ENCODE data around the gene PDZD2. TPM values are rescaled to one million over a fixed set of nuclear protein-coding genes. Genes with fewer than 3 reads are reported as not detected.

PDZD2 gene
- total RNA-seq, 1 donor from 2014 or later: 21.5 TPM

GRCh38 chr5:31807789-31808540 lies 169.0 kb downstream of the PDZD2 start:
- H3K4me1 Mint-ChIP-seq: peaks cover 7% of the 10 kb centered on the region
- no peak overlapping the region for H3K27ac Mint-ChIP-seq
- DNase-seq (ENCODE audit: low spot score in 2 of 2, unreplicated experiment in 2 of 2): no peak
- TF ChIP-seq CTCF (IDR thresholded peaks at IDR 0.05; ENCODE audit: unreplicated experiment): no peak
- H3K36me3 Mint-ChIP-seq: no peaks in the 10 kb centered on the region
- H3K9me3 Mint-ChIP-seq: no peaks in the 10 kb centered on the region
- H3K4me3 Mint-ChIP-seq: no peak overlapping the region
- no peaks in the 10 kb centered on the region for H3K27me3 Mint-ChIP-seq (ENCODE audit: low read depth)

DNA sequence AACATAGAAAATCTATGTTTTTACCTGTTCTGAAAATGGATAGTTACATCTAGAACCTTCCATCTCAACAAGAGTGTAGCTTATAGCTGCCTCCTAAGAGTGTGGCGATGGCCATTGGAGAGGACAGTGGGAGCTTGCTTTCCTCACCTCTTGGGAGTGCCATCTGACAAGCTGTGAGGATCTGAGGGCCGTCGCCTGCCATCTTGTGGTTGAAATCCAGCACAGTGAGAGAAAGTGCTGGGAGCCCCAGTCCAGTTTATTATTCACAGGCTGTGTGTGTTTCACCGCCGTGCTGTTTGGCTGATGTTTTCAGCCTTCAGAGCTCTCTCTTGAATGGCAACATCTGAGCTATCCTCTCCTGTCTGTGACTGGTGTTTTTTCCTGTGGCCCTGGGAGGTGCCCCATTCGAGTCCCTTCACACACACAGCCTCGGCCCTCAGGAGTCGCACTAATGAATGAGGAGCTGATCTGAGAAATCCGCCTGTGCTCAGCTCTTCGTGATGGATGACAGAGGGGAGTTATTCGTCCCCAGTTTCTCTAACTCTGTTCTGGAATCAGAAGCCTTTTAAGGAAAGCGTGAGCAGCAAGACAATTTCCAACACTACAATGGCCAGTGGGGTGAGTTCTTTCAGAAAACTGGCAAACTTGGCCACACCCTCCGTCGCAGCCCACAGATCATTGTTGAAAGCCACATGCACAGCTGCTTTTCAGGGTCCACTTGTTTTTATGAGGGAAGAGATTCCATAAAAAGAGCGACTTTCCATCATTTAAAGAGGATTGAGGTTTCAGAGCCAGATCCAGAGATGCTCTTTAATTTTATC lies 170.3 kb downstream of the PDZD2 start:
- H3K27ac Mint-ChIP-seq: peak overlapping the region; percentile 15
- TF ChIP-seq CTCF (IDR thresholded peaks at IDR 0.05; ENCODE audit: unreplicated experiment): peak; percentile 50

GRCh38 chr5:31811210-31811609 lies 172.3 kb downstream of the PDZD2 start:
- Mint-ChIP-seq H3K27me3 (ENCODE audit: low read depth) (no peaks in the 10 kb centered on the region), H3K4me3 (no peak overlapping the region), H3K9me3 (no peaks in the 10 kb centered on the region), H3K36me3 (no peaks in the 10 kb centered on the region), H3K27ac (no peak overlapping the region), H3K4me1 (peaks cover 11% of the 10 kb centered on the region)
- TF ChIP-seq CTCF (IDR thresholded peaks at IDR 0.05; ENCODE audit: unreplicated experiment): no peak
- no peak for DNase-seq (ENCODE audit: low spot score in 2 of 2, unreplicated experiment in 2 of 2)

More for the DNA sequence above, 170.3 kb downstream of the PDZD2 start:
- peaks cover 7% of the 10 kb centered on the region for H3K4me1 Mint-ChIP-seq
- H3K4me3 Mint-ChIP-seq: no peak overlapping the region
- peak; percentile 27 to 66 for DNase-seq (ENCODE audit: low spot score in 2 of 2, unreplicated experiment in 2 of 2)
- H3K36me3 Mint-ChIP-seq: no peaks in the 10 kb centered on the region
- H3K9me3 Mint-ChIP-seq: no peaks in the 10 kb centered on the region
- H3K27me3 Mint-ChIP-seq (ENCODE audit: low read depth): no peaks in the 10 kb centered on the region

DNA sequence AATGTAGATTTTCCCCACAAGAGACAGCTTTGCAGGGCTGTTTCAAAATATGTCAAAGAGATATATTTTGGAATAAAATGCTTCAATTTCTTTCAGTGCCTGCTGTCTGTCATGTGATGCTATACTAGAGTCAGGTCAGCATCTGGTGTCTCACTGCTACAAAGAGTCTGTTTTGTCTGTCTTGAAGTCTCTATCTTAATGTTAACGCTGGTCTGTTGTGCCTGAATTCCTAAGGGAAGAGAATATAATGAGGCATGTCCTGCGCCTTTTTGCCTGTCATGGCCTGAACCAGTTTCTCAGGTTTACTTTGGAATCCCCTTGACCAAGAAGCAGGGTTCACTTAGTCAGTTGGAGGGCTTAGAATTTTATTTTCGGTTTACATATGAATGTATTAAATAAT lies 176.4 kb downstream of the PDZD2 start:
- Mint-ChIP-seq H3K4me3 (no peak overlapping the region), H3K27ac (peak overlapping the region; percentile 19), H3K4me1 (peaks cover 4% of the 10 kb centered on the region), H3K27me3 (ENCODE audit: low read depth) (no peaks in the 10 kb centered on the region), H3K9me3 (peaks cover 7% of the 10 kb centered on the region), H3K36me3 (no peaks in the 10 kb centered on the region)
- no peak for TF ChIP-seq CTCF (IDR thresholded peaks at IDR 0.05; ENCODE audit: unreplicated experiment)
- DNase-seq (ENCODE audit: low spot score in 2 of 2, unreplicated experiment in 2 of 2): no peak

DNA sequence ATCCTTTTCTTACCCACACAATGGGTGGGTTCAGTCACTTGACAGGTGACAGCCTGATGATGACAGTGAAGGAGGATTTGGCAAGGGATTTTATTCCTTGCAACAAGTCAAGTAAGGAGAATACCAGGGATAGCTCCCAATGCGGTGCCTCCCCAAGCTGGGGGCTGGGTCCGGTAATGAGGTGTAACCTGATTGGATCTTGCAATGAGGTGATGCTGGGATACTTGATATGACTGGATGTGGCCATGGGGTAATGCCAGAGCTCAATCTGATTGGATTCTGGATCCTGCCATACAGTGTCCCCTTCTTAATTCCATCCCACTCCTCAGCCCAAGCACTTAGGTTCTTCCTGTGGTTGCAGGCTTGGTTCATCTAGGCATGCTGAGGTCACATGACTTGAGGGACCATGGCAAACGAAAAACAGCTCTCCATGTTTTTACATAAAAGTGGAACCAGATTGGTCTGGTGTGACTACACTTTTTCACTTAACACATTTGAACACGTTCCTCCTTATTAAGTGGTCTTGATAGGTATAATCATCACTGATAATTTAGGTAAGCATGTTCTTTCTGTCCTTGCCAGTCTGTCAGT lies 181.1 kb downstream of the PDZD2 start:
- Mint-ChIP-seq H3K27me3 (ENCODE audit: low read depth) (no peaks in the 10 kb centered on the region), H3K4me3 (no peak overlapping the region), H3K9me3 (peaks cover 7% of the 10 kb centered on the region), H3K27ac (no peak overlapping the region), H3K36me3 (no peaks in the 10 kb centered on the region), H3K4me1 (peaks cover 7% of the 10 kb centered on the region)
- TF ChIP-seq CTCF (IDR thresholded peaks at IDR 0.05; ENCODE audit: unreplicated experiment): no peak
- no peak for DNase-seq (ENCODE audit: low spot score in 2 of 2, unreplicated experiment in 2 of 2)

All from mesothelial cell of epicardium (in vitro differentiated cells).